Thyroid gland (tissue), 4 donors: ENCODE measurements around the gene VASN. TPM values are rescaled to one million over a fixed set of nuclear protein-coding genes. Genes with fewer than 3 reads are reported as not detected.

ENCODE experiments used
- DNase-seq, 2 donors: peaks; one replicate each; pipeline ENCODE4 v3.0.0-alpha.2; 2019
- H3K27ac ChIP-seq, 3 donors: fragments of 200-600 bp; sonication (generic); 1 replicate in 2 of 3; 2 replicates in 1 of 3; pipeline ENCODE4 v1.5.1; 2016 to 2019; ENCODE audit warnings: mild to moderate bottlenecking in 1 of 3, moderate library complexity in 1 of 3
- H3K27me3 ChIP-seq: fragments of 200-600 bp; sonication (generic); one replicate; pipeline ENCODE4 v1.5.1; 2019
- H3K36me3 ChIP-seq, 2 donors: fragments of 200-600 bp; sonication (generic); one replicate each; pipeline ENCODE4 v1.5.1; 2016 to 2019
- H3K4me1 ChIP-seq, 2 donors: fragments of 200-600 bp; sonication (generic); one replicate each; pipeline ENCODE4 v1.5.1; 2017 to 2019
- H3K4me3 ChIP-seq, 3 donors: fragments of 200-600 bp; sonication (generic); replicated peaks in 1 of 3; 1 replicate in 2 of 3; 2 replicates in 1 of 3; pipeline ENCODE4 v1.5.1; 2016; ENCODE audit warnings: mild to moderate bottlenecking in 1 of 3
- H3K9me3 ChIP-seq: fragments of 200-600 bp; sonication (generic); one replicate; pipeline ENCODE4 v1.5.1; 2017
- POLR2A ChIP-seq, 2 donors: fragments of 450-650 bp; IDR thresholded peaks; one replicate each; pipeline ENCODE4 v1.6.1; 2017; ENCODE audit warnings: antibody characterized with exemption in 2 of 2, mild to moderate bottlenecking in 2 of 2, moderate library complexity in 1 of 2
- WGBS, 2 donors: methylation state at CpG; one replicate each; pipeline ENCODE4 v1.1.5; 2017; 5-methylcytosine and 5-hydroxymethylcytosine counted together
- intact Hi-C: fragments of 100-400 bp; cut with DNase I; formaldehyde crosslinking; loops from one replicate; pipeline ENCODE4 v1.15.1; 2023
- total RNA-seq, 4 donors: library from RNA; depleted of rRNA; stranded (reverse); fragments of >200 nt; gene quantifications; one replicate each; pipeline ENCODE4 v1.2.3, GENCODE V29; 2016
- TF ChIP-seq, protein P1 (sequence below), 6 experiments: fragments of 200-600 bp in 3 of 6; fragments of 450-650 bp in 3 of 6; sonication (generic) in 3 of 6; IDR thresholded peaks; one replicate each; pipeline ENCODE4 v1.5.1; 2016 to 2019; ENCODE audit warnings: antibody characterized with exemption in 6 of 6, mild to moderate bottlenecking in 2 of 6, inconsistent platforms in 1 of 6, moderate library complexity in 1 of 6

VASN gene
- total RNA-seq, 4 donors from 2014 or later, result 21.9 to 47.0 (median 28.8) TPM

DNA sequence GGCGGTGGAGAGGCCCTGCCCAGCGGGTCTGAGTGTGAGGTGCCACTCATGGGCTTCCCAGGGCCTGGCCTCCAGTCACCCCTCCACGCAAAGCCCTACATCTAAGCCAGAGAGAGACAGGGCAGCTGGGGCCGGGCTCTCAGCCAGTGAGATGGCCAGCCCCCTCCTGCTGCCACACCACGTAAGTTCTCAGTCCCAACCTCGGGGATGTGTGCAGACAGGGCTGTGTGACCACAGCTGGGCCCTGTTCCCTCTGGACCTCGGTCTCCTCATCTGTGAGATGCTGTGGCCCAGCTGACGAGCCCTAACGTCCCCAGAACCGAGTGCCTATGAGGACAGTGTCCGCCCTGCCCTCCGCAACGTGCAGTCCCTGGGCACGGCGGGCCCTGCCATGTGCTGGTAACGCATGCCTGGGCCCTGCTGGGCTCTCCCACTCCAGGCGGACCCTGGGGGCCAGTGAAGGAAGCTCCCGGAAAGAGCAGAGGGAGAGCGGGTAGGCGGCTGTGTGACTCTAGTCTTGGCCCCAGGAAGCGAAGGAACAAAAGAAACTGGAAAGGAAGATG is 11.2 kb downstream of the VASN start:
- TF ChIP-seq, protein P1, sequence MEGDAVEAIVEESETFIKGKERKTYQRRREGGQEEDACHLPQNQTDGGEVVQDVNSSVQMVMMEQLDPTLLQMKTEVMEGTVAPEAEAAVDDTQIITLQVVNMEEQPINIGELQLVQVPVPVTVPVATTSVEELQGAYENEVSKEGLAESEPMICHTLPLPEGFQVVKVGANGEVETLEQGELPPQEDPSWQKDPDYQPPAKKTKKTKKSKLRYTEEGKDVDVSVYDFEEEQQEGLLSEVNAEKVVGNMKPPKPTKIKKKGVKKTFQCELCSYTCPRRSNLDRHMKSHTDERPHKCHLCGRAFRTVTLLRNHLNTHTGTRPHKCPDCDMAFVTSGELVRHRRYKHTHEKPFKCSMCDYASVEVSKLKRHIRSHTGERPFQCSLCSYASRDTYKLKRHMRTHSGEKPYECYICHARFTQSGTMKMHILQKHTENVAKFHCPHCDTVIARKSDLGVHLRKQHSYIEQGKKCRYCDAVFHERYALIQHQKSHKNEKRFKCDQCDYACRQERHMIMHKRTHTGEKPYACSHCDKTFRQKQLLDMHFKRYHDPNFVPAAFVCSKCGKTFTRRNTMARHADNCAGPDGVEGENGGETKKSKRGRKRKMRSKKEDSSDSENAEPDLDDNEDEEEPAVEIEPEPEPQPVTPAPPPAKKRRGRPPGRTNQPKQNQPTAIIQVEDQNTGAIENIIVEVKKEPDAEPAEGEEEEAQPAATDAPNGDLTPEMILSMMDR (IDR thresholded peaks at IDR 0.05), result no peak
- Histone ChIP-seq H3K4me3 (no peak overlapping the region), H3K27me3 (no peaks in the 10 kb centered on the region), H3K9me3 (no peaks in the 10 kb centered on the region), H3K36me3 (peaks cover 0 to 12% of the 10 kb centered on the region in 2 donors), H3K27ac (peak overlapping the region in 2 of 3 donors; percentile 88 to 98), H3K4me1 (peaks cover 41 to 62% of the 10 kb centered on the region in 2 donors)
- 85 to 93% methylated on average over 18 to 21 of the region's 21 CpGs for WGBS, 2 donors
- DNase-seq, result no peak
- intact Hi-C loops, result no loop called here

GRCh38 chr16:4383591-4384444 is 12.2 kb downstream of the VASN start:
- H3K36me3 ChIP-seq, result peaks cover 0 to 12% of the 10 kb centered on the region in 2 donors
- H3K27ac ChIP-seq, result peak overlapping the region in 1 of 3 donors; percentile 98
- intact Hi-C loops, result no loop called here

GRCh38 chr16:4384509-4384942 is 12.9 kb downstream of the VASN start:
- no peak for DNase-seq
- peak overlapping the region in 1 of 3 donors; percentile 98 for H3K27ac ChIP-seq
- H3K36me3 ChIP-seq, result peaks cover 0 to 12% of the 10 kb centered on the region in 2 donors
- no peak for TF ChIP-seq POLR2A (IDR thresholded peaks at IDR 0.05)
- TF ChIP-seq, protein P1 (IDR thresholded peaks at IDR 0.05), result no peak
- 79 to 92% methylated on average over 7 to 11 of the region's 20 CpGs for WGBS, 2 donors
- no peaks in the 10 kb centered on the region for H3K27me3 ChIP-seq
- intact Hi-C loops, result no loop called here
- H3K4me3 ChIP-seq, result no peak overlapping the region
- H3K9me3 ChIP-seq, result no peaks in the 10 kb centered on the region
- peaks cover 27 to 46% of the 10 kb centered on the region in 2 donors for H3K4me1 ChIP-seq

More at GRCh38 chr16:4383591-4384444, 12.2 kb downstream of the VASN start:
- no peaks in the 10 kb centered on the region for H3K9me3 ChIP-seq
- TF ChIP-seq, protein P1 (IDR thresholded peaks at IDR 0.05), result no peak
- no peak for TF ChIP-seq POLR2A (IDR thresholded peaks at IDR 0.05)
- H3K4me1 ChIP-seq, result peaks cover 34 to 53% of the 10 kb centered on the region in 2 donors
- no peak for DNase-seq
- 90 to 100% methylated on average over 6 to 7 of the region's 12 CpGs for WGBS, 2 donors
- H3K27me3 ChIP-seq, result no peaks in the 10 kb centered on the region
- no peak overlapping the region for H3K4me3 ChIP-seq

DNA sequence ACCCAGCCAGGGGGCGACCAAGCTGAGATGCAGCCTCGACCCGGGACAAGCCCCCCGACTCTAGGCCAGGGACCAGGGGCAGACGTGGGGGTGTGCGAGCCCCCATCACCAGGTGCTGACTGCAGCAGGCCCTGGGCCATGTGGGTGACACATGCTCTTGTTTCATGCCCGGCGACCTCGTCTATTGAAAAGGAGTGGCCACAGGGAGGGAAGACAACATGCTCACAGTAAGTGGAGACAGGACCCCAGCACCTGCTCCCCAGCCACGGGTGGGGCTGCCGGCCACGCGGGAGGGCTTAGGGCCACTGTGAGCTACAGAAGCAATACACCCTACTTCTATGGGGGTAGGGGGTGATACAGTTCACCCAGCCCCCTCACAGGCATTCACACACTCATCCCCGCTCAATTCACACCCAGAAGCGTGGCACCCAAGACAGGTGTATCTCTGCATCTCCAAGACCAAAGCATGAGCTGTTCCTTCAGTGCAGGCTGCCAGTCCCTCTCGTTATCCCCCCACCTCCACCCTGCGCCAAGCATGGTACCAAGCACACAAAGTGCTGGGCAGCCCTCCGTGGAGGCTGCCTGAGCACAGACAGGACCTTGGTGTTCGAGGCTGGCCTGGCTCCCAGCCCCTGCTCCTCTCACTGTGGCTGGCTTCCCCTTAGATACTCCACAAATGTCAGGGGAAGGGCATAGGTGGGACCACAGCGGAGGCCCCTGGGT is 13.6 kb downstream of the VASN start:
- intact Hi-C loops, result no loop called here
- Histone ChIP-seq H3K36me3 (peaks cover 0 to 12% of the 10 kb centered on the region in 2 donors), H3K27ac (no peak overlapping the region), H3K27me3 (no peaks in the 10 kb centered on the region), H3K4me1 (peaks cover 20 to 39% of the 10 kb centered on the region in 2 donors), H3K9me3 (no peaks in the 10 kb centered on the region), H3K4me3 (no peak overlapping the region)
- WGBS, 2 donors, result 77 to 82% methylated on average over 9 to 20 of the region's 20 CpGs
- DNase-seq, result no peak
- TF ChIP-seq, protein P1 (IDR thresholded peaks at IDR 0.05), result no peak
- no peak for TF ChIP-seq POLR2A (IDR thresholded peaks at IDR 0.05)
